Measurements from ENCODE around the gene GPRC5A. TPM values are rescaled to one million over a fixed set of nuclear protein-coding genes. Genes with fewer than 3 reads are reported as not detected.

Gene GPRC5A
- total and polyA plus RNA-seq, 2 of the 8 experiments (the other 6 are each of a cell fraction or from before 2014, with no cell fraction given): 1.0 to 1.4 TPM

- TF ChIP-seq CTCF (IDR thresholded peaks at IDR 0.05; ENCODE audit: control extremely low read depth in 1 of 3, insufficient read depth in 1 of 3, low read depth in 1 of 3, low read length in 3 of 3) (no peak), CHD1 (IDR thresholded peaks at IDR 0.05; ENCODE audit: low read depth, low read length) (no peak), BRCA1 (IDR thresholded peaks at IDR 0.05; ENCODE audit: low read depth, low read length) (no peak), TBP (IDR thresholded peaks at IDR 0.05; ENCODE audit: low read depth, low read length) (no peak)
Measured at GRCh38 chr12:12951504-12951903, 60.1 kb downstream of the GPRC5A start (continued).
